Fibroblast of skin of right quadriceps (primary cell): ENCODE data around the gene CRHR2.

Experiments
- DNase-seq: peaks from one replicate; pipeline ENCODE4 v3.0.0-alpha.2; 2013

The CRHR2 gene

GRCh38 chr7:30674876-30675275 is 7.4 kb downstream of the CRHR2 start:
- DNase-seq, result no peak

- DNase-seq, result no peak
These were observed 7.8 kb downstream of the CRHR2 start for GRCh38 chr7:30674420-30674819.

GRCh38 chr7:30671793-30672465 is 10.3 kb downstream of the CRHR2 start:
- peak; percentile 65 for DNase-seq

GRCh38 chr7:30668102-30668501 is 14.2 kb downstream of the CRHR2 start:
- no peak for DNase-seq

- DNase-seq, result no peak
These were observed 15.1 kb downstream of the CRHR2 start for GRCh38 chr7:30667172-30667571.

- no peak for DNase-seq
These were observed 16.8 kb downstream of the CRHR2 start for GRCh38 chr7:30665449-30665848.

GRCh38 chr7:30665043-30665442 is 17.2 kb downstream of the CRHR2 start:
- DNase-seq, result no peak

GRCh38 chr7:30664184-30664885 is 17.9 kb downstream of the CRHR2 start:
- no peak for DNase-seq

GRCh38 chr7:30663414-30663813 is 18.8 kb downstream of the CRHR2 start:
- no peak for DNase-seq

- no peak for DNase-seq
These were observed 19.8 kb downstream of the CRHR2 start for GRCh38 chr7:30662431-30662939.

- DNase-seq, result no peak
These were observed 20.3 kb downstream of the CRHR2 start for GRCh38 chr7:30661926-30662325.

- no peak for DNase-seq
These were observed 21.7 kb downstream of the CRHR2 start for GRCh38 chr7:30660331-30661255.

- peak; percentile 37 for DNase-seq
These were observed 22.9 kb downstream of the CRHR2 start for GRCh38 chr7:30659312-30659711.

GRCh38 chr7:30658479-30659074 is 23.7 kb downstream of the CRHR2 start:
- DNase-seq, result no peak

GRCh38 chr7:30657131-30657530 is 25.1 kb downstream of the CRHR2 start:
- no peak for DNase-seq

GRCh38 chr7:30656006-30656957 is 26.0 kb downstream of the CRHR2 start:
- DNase-seq, result no peak

- DNase-seq, result no peak
These were observed 26.9 kb downstream of the CRHR2 start for GRCh38 chr7:30655096-30655970.

- DNase-seq, result no peak
These were observed 27.8 kb downstream of the CRHR2 start for GRCh38 chr7:30654296-30655090.

- no peak for DNase-seq
These were observed 29.3 kb downstream of the CRHR2 start for GRCh38 chr7:30652698-30653641.
